CD4-positive, alpha-beta T cell (primary cell): Measurements from ENCODE around the gene ACAP3. TPM values are rescaled to one million over a fixed set of nuclear protein-coding genes. Genes with fewer than 3 reads are reported as not detected.

Experiments
- ATAC-seq: fragments of 200-7000 bp; cut with Tn5 transposase; one replicate; pipeline ENCODE4 v1.10.0; 2022; ENCODE audit warnings: mild to moderate bottlenecking; ENCODE audit not compliant: poor library complexity
- CTCF ChIA-PET: fragments of 350-600 bp; sonication (Branson Sonifier 250); formaldehyde crosslinking; loops from one replicate; lab custom pipeline; 2021; ENCODE audit warnings: antibody characterized with exemption, inconsistent platforms; lab: Charles Lee
- POLR2A ChIA-PET: fragments of 350-600 bp; sonication (Branson Sonifier 250); formaldehyde crosslinking; loops from one replicate; lab custom pipeline; 2021; ENCODE audit warnings: antibody characterized with exemption, inconsistent platforms; lab: Charles Lee
- DNase-seq, 14 experiments: peaks; one replicate each; pipeline ENCODE4 v3.0.0-alpha.2; 2013 to 2020; ENCODE audit warnings: mixed read lengths in 2 of 14
- H3K27ac ChIP-seq, 2 donors: one replicate each; pipeline versions ENCODE4 v1.5.1 to v1.7.0; 2013; ENCODE audit warnings: low read length in 2 of 2, low read depth in 1 of 2, mild to moderate bottlenecking in 1 of 2
- H3K27me3 ChIP-seq, 2 experiments: 1 replicate in 1 of 2; 2 replicates in 1 of 2; pipeline versions ENCODE4 v1.6.1 to v1.7.0; 2013; ENCODE audit warnings: low read length in 2 of 2, control low read depth in 1 of 2, mild to moderate bottlenecking in 1 of 2, moderate library complexity in 1 of 2; ENCODE audit not compliant: insufficient read depth in 2 of 2, control insufficient read depth in 1 of 2
- H3K36me3 ChIP-seq: one replicate; pipeline ENCODE4 v1.6.1; 2013; ENCODE audit warnings: low read length, control low read depth; ENCODE audit not compliant: insufficient read depth
- H3K4me1 ChIP-seq: one replicate; pipeline ENCODE4 v1.6.1; 2013; ENCODE audit warnings: low read length, control low read depth; ENCODE audit not compliant: insufficient read depth
- H3K4me3 ChIP-seq: one replicate; pipeline ENCODE4 v1.5.1; 2013; ENCODE audit warnings: mild to moderate bottlenecking, low read length, moderate library complexity
- H3K9me3 ChIP-seq, 2 experiments: 1 replicate in 1 of 2; 2 replicates in 1 of 2; pipeline versions ENCODE4 v1.6.1 to v1.7.0; 2013; ENCODE audit warnings: low read length in 2 of 2, mild to moderate bottlenecking in 2 of 2, control low read depth in 1 of 2, moderate library complexity in 1 of 2; ENCODE audit not compliant: control insufficient read depth in 1 of 2, insufficient read depth in 1 of 2
- H3K27ac Mint-ChIP-seq: one replicate; pipeline ENCODE4 v1.8.0; 2020; ENCODE audit warnings: mixed read lengths
- H3K27me3 Mint-ChIP-seq: one replicate; pipeline ENCODE4 v1.8.0; 2021; ENCODE audit warnings: mixed read lengths
- H3K36me3 Mint-ChIP-seq: one replicate; pipeline ENCODE4 v1.8.0; 2021; ENCODE audit warnings: low read depth, mixed read lengths
- H3K4me1 Mint-ChIP-seq: one replicate; pipeline ENCODE4 v1.8.0; 2021; ENCODE audit warnings: low read depth, mixed read lengths
- H3K4me3 Mint-ChIP-seq: one replicate; pipeline ENCODE4 v1.8.0; 2020; ENCODE audit warnings: mild to moderate bottlenecking, mixed read lengths
- H3K9me3 Mint-ChIP-seq: one replicate; pipeline ENCODE4 v1.8.0; 2020; ENCODE audit warnings: mixed read lengths
- CTCF ChIP-seq: fragments of 200-600 bp; IDR thresholded peaks from one replicate; pipeline ENCODE4 v1.8.0; 2022; ENCODE audit warnings: antibody characterized with exemption, mild to moderate bottlenecking
- intact Hi-C, 2 experiments: fragments of 100-400 bp; cut with DNase I in 1 of 2; cut with micrococcal nuclease in 1 of 2; formaldehyde crosslinking; loops; one replicate each; pipeline versions ENCODE4 v1.15.1 to v1.9.0; 2023 to 2025; cut with DNase I, micrococcal nuclease
- total RNA-seq, 174 experiments: library from RNA in 2 of 174; stranded (reverse) in 2 of 174; gene quantifications; one replicate each; pipeline ENCODE4 v1.2.3 and lab custom pipeline; 2021 to 2026

ACAP3 gene
- total RNA-seq, 2 experiments from 2014 or later = 45.3 to 46.4 TPM

- no peak for ATAC-seq
- peak overlapping the region; percentile 71 for H3K4me3 Mint-ChIP-seq
- ChIA-PET POLR2A (interaction anchor here (0.9 to 1.5 kb wide), 2 partner anchors 15 to 65 kb away, joined by 3 to 4 read pairs; no protein-coding TSS in a partner anchor), CTCF (no interaction called here)
- H3K4me3 ChIP-seq = no peak overlapping the region
- H3K27me3 ChIP-seq = no peaks in the 10 kb centered on the region
- H3K27ac ChIP-seq = peak overlapping the region in 1 of 2 donors; percentile 4
- DNase-seq = no peak
- no peaks in the 10 kb centered on the region for H3K9me3 ChIP-seq
- peaks cover 26% of the 10 kb centered on the region for H3K36me3 Mint-ChIP-seq
- TF ChIP-seq CTCF = no peak
- H3K4me1 ChIP-seq = peaks cover 41% of the 10 kb centered on the region
- no peaks in the 10 kb centered on the region for H3K9me3 Mint-ChIP-seq
- peaks cover 25% of the 10 kb centered on the region for H3K4me1 Mint-ChIP-seq
- H3K27ac Mint-ChIP-seq = peak overlapping the region; percentile 36
- intact Hi-C loops = no loop called here
- no peaks in the 10 kb centered on the region for H3K27me3 Mint-ChIP-seq
- H3K36me3 ChIP-seq = peaks cover 48% of the 10 kb centered on the region
Observed at GRCh38 chr1:1310109-1310385, 2.3 kb upstream of the ACAP3 start.

GRCh38 chr1:1309251-1310108, 1.8 kb upstream of the ACAP3 start:
- ChIA-PET POLR2A (interaction anchor here (0.9 to 1.5 kb wide), 2 partner anchors 16 to 66 kb away, joined by 3 to 4 read pairs; no protein-coding TSS in a partner anchor), CTCF (no interaction called here)
- H3K4me3 ChIP-seq = peak overlapping the region; percentile 60
- H3K27ac Mint-ChIP-seq = peak overlapping the region; percentile 83
- peaks cover 23% of the 10 kb centered on the region for H3K36me3 Mint-ChIP-seq
- peaks cover 25% of the 10 kb centered on the region for H3K4me1 Mint-ChIP-seq
- no peak for TF ChIP-seq CTCF
- peaks cover 42% of the 10 kb centered on the region for H3K36me3 ChIP-seq
- peaks cover 43% of the 10 kb centered on the region for H3K4me1 ChIP-seq
- peak overlapping the region; percentile 22 to 59 for H3K27ac ChIP-seq
- no peaks in the 10 kb centered on the region for H3K9me3 ChIP-seq
- H3K4me3 Mint-ChIP-seq = peak overlapping the region; percentile 76
- no peaks in the 10 kb centered on the region for H3K27me3 ChIP-seq
- DNase-seq (peak in 2 of 14 experiments; percentile 44 to 57), ATAC-seq (no peak)
- H3K9me3 Mint-ChIP-seq = no peaks in the 10 kb centered on the region
- intact Hi-C loops = loop anchor here (5.0 to 10.0 kb wide), 4 partner anchors 65 to 275 kb away; partner anchors contain the start of genes AURKAIP1 (in 1 of the 2) and C1orf159 (in 1 of the 2)
- no peaks in the 10 kb centered on the region for H3K27me3 Mint-ChIP-seq

- H3K27me3 Mint-ChIP-seq = no peaks in the 10 kb centered on the region
- peaks cover 22% of the 10 kb centered on the region for H3K36me3 Mint-ChIP-seq
- H3K4me3 ChIP-seq = peak overlapping the region; percentile 60
- intact Hi-C loops = loop anchor here (1.0 to 10.0 kb wide), 8 partner anchors 15 to 274 kb away; partner anchors contain the start of genes AURKAIP1 (in 2 of the 2), C1orf159 (in 1 of the 2), CPTP (in 1 of the 2) and DVL1 (in 1 of the 2)
- peaks cover 35% of the 10 kb centered on the region for H3K36me3 ChIP-seq
- ATAC-seq (no peak), DNase-seq (no peak)
- peak overlapping the region; percentile 83 for H3K27ac Mint-ChIP-seq
- no peak for TF ChIP-seq CTCF
- no peaks in the 10 kb centered on the region for H3K9me3 Mint-ChIP-seq
- H3K4me1 Mint-ChIP-seq = peaks cover 25% of the 10 kb centered on the region
- ChIA-PET POLR2A (no interaction called here), CTCF (no interaction called here)
- H3K4me1 ChIP-seq = peaks cover 46% of the 10 kb centered on the region
- peak overlapping the region; percentile 22 to 59 for H3K27ac ChIP-seq
- peak overlapping the region; percentile 91 for H3K4me3 Mint-ChIP-seq
- no peaks in the 10 kb centered on the region for H3K9me3 ChIP-seq
- no peaks in the 10 kb centered on the region for H3K27me3 ChIP-seq
Observed at GRCh38 chr1:1308756-1309250, 1.1 kb upstream of the ACAP3 start.
